Neural progenitor cell (in vitro differentiated cells): ENCODE data around the gene ADORA1. TPM values are rescaled to one million over a fixed set of nuclear protein-coding genes. Genes with fewer than 3 reads are reported as not detected.

Experiments used
- DNase-seq: peaks from one replicate; pipeline ENCODE4 v3.0.0-alpha.2; 2016; ENCODE audit warnings: low spot score
- H2AFZ ChIP-seq: fragments of 200-600 bp; sonication (generic); replicated peaks from 2 replicates; pipeline ENCODE4 v1.6.1; 2016; ENCODE audit warnings: antibody characterized with exemption
- H3F3A ChIP-seq: fragments of 200-600 bp; sonication (generic); 2 replicates; pipeline ENCODE4 v1.6.1; 2016; ENCODE audit warnings: antibody characterized with exemption, low read depth
- H3K27ac ChIP-seq: fragments of 200-600 bp; sonication (generic); 2 replicates; pipeline ENCODE4 v1.5.1; 2016; ENCODE audit warnings: mild to moderate bottlenecking
- H3K27me3 ChIP-seq: fragments of 200-600 bp; sonication (generic); 2 replicates; pipeline ENCODE4 v1.6.1; 2016; ENCODE audit warnings: mild to moderate bottlenecking, moderate library complexity
- H3K36me3 ChIP-seq: fragments of 200-600 bp; sonication (generic); 2 replicates; pipeline ENCODE4 v1.5.1; 2016
- H3K4me1 ChIP-seq: fragments of 200-600 bp; sonication (generic); 2 replicates; pipeline ENCODE4 v1.6.1; 2016; ENCODE audit warnings: mixed run types
- H3K4me2 ChIP-seq: fragments of 200-600 bp; sonication (generic); 2 replicates; pipeline ENCODE4 v1.6.1; 2016
- H3K4me3 ChIP-seq: fragments of 200-600 bp; sonication (generic); 2 replicates; pipeline ENCODE4 v1.5.1; 2016
- H3K79me2 ChIP-seq: fragments of 200-600 bp; sonication (generic); 2 replicates; pipeline ENCODE4 v1.6.1; 2016; ENCODE audit warnings: low read depth
- H3K9ac ChIP-seq: fragments of 200-600 bp; sonication (generic); 2 replicates; pipeline ENCODE4 v1.6.1; 2016
- H3K9me3 ChIP-seq: fragments of 200-600 bp; sonication (generic); 2 replicates; pipeline ENCODE4 v1.5.1; 2016; ENCODE audit warnings: low read depth
- H4K20me1 ChIP-seq: fragments of 200-600 bp; sonication (generic); 2 replicates; pipeline ENCODE4 v1.6.1; 2016; ENCODE audit warnings: low read depth
- H3K27ac Mint-ChIP-seq: 3 replicates; pipeline ENCODE4 v1.8.0; 2021; ENCODE audit warnings: mixed read lengths
- H3K27me3 Mint-ChIP-seq: 2 replicates; pipeline ENCODE4 v1.8.0; 2022; ENCODE audit warnings: low read depth, mild to moderate bottlenecking, inconsistent platforms, moderate library complexity, mixed read lengths; ENCODE audit not compliant: insufficient read depth
- H3K36me3 Mint-ChIP-seq: 3 replicates; pipeline ENCODE4 v1.8.0; 2021; ENCODE audit warnings: mixed read lengths
- H3K4me1 Mint-ChIP-seq: 3 replicates; pipeline ENCODE4 v1.8.0; 2021; ENCODE audit warnings: mixed read lengths
- H3K4me3 Mint-ChIP-seq: 3 replicates; pipeline ENCODE4 v1.8.0; 2021; ENCODE audit warnings: mild to moderate bottlenecking, moderate library complexity, mixed read lengths
- H3K9me3 Mint-ChIP-seq: 3 replicates; pipeline ENCODE4 v1.8.0; 2020; ENCODE audit warnings: mixed read lengths
- EZH2 ChIP-seq: fragments of 200-600 bp; sonication (generic); IDR thresholded peaks from 2 replicates; pipeline ENCODE4 v1.6.1; 2017; ENCODE audit warnings: antibody characterized with exemption, mild to moderate bottlenecking, moderate library complexity
- EZH2phosphoT487 ChIP-seq: fragments of 200-600 bp; sonication (generic); IDR thresholded peaks from 2 replicates; pipeline ENCODE4 v1.6.1; 2017; ENCODE audit warnings: antibody characterized with exemption
- total RNA-seq: library from RNA; depleted of rRNA; stranded (reverse); fragments of >200 nt; gene quantifications from 2 replicates; pipeline ENCODE4 v1.2.3, GENCODE V29; 2015; ENCODE audit warnings: low replicate concordance
- TF ChIP-seq, protein P1 (sequence below): fragments of 200-600 bp; sonication (generic); IDR thresholded peaks from 2 replicates; pipeline ENCODE4 v1.5.1; 2017; ENCODE audit warnings: antibody characterized with exemption, mild to moderate bottlenecking

Gene ADORA1
- total RNA-seq, 1 donor from 2014 or later = 1.1 TPM

DNA sequence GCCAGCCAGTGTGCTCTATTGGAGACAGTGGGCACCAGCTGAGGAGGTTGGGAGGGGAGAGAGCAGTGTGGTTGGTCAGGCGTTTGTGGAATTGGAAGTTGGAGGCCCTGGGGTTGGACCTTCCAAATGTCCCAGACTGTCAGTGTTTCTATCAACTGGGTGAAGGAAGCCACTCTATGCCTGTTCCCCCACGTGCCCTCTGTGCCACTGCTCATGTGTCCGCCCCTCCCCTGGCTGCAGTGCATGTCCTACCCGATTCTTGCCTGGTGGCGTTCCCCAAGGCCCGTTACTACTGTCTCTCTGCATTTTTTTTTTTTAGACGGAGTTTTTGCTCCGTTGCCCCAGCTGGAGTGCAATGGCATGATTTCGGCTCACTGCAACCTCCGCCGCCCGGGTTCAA is 21.1 kb downstream of the ADORA1 start:
- H3K27ac ChIP-seq = no peak overlapping the region
- no peak overlapping the region for H2AFZ ChIP-seq
- H3K79me2 ChIP-seq = no peaks in the 10 kb centered on the region
- peaks cover 26% of the 10 kb centered on the region for H3F3A ChIP-seq
- H3K27me3 Mint-ChIP-seq = peaks cover 6% of the 10 kb centered on the region
- H3K27me3 ChIP-seq = no peaks in the 10 kb centered on the region
- H3K4me1 ChIP-seq = peaks cover 48% of the 10 kb centered on the region
- H3K36me3 ChIP-seq = no peaks in the 10 kb centered on the region
- peak overlapping the region; percentile 25 for H3K27ac Mint-ChIP-seq
- peaks cover 2% of the 10 kb centered on the region for H3K36me3 Mint-ChIP-seq
- DNase-seq = no peak
- no peaks in the 10 kb centered on the region for H3K9me3 ChIP-seq
- H3K4me3 Mint-ChIP-seq = no peak overlapping the region
- no peaks in the 10 kb centered on the region for H4K20me1 ChIP-seq
- H3K9ac ChIP-seq = no peak overlapping the region
- H3K4me2 ChIP-seq = no peak overlapping the region
- H3K4me3 ChIP-seq = no peak overlapping the region
- peaks cover 84% of the 10 kb centered on the region for H3K4me1 Mint-ChIP-seq
- TF ChIP-seq EZH2 = no peak
- TF ChIP-seq, protein P1, sequence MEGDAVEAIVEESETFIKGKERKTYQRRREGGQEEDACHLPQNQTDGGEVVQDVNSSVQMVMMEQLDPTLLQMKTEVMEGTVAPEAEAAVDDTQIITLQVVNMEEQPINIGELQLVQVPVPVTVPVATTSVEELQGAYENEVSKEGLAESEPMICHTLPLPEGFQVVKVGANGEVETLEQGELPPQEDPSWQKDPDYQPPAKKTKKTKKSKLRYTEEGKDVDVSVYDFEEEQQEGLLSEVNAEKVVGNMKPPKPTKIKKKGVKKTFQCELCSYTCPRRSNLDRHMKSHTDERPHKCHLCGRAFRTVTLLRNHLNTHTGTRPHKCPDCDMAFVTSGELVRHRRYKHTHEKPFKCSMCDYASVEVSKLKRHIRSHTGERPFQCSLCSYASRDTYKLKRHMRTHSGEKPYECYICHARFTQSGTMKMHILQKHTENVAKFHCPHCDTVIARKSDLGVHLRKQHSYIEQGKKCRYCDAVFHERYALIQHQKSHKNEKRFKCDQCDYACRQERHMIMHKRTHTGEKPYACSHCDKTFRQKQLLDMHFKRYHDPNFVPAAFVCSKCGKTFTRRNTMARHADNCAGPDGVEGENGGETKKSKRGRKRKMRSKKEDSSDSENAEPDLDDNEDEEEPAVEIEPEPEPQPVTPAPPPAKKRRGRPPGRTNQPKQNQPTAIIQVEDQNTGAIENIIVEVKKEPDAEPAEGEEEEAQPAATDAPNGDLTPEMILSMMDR = no peak
- no peaks in the 10 kb centered on the region for H3K9me3 Mint-ChIP-seq

DNA sequence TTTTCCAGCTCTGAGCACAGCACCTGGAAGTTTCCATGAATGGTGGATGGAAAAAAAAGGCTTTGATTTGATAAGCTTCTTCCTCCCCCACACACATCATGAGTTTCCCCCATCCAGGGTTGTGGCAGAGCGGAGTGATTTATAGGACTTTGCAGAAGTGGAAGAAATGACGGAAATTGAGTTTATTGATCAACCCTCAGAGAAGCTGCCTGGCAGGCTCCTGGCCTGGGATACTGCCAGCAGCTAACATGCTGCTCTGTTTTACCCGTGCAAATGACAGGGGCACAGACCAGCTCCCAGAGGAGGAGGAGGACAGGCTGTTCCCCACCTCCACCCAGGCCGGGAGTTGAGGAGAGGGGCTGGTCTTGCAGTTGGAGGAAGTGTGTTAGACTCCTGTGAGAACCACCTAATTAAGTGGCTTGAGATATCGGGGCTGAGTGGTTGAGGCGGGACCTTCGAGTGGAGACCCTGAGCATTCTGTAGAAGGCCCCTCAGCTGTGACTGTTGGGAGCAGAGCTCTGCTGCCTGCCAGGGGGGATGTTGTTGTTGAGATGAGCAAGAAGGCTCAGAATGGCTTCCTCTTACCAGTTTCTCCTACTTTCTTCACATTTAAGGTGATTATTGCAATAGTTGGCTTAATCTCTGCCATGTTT is 21.8 kb downstream of the ADORA1 start:
- Mint-ChIP-seq H3K4me1 (peaks cover 86% of the 10 kb centered on the region), H3K27me3 (peaks cover 6% of the 10 kb centered on the region)
- DNase-seq = no peak

DNA sequence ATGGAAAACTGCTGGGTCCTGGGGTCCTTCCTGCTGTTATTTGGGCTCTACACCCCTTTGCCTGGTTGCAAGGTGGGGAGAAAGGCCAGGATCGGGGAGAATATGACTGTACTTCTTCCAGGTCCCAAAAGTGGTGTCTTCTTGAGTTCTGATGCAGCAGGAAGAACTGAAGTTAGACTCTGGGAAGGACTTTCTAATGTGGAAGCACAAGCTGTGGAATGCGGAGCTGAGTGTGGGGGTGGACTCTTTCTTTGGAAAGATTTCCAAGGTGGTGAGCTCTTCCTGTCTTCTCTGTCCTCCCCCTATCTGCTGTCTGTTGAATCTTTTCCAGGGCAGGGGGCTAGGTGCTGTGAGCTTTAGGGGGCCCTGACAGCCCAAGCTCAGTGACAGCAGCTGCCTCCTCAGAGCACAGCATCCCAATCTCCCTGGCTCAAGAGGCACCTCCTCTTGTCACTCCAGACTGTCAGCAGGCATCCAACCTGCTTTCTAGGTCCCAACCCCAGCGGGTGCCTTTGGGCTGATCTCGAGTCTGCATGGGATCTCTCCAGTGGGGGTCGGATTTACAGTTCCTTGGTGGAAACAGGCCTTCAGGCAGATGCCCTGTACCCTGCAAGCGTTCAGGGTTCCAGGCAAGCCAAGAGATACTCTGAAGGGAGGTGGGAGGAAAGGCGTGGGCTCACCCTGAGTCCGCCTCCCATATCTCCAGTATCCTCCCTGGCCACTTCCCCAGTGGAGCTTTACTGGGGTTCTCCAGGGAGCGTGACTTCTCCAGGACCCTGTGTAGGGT is 23.2 kb downstream of the ADORA1 start:
- peaks cover 2% of the 10 kb centered on the region for H3K36me3 Mint-ChIP-seq
- H3K27ac ChIP-seq = no peak overlapping the region
- no peak overlapping the region for H3K4me2 ChIP-seq
- H3F3A ChIP-seq = peaks cover 29% of the 10 kb centered on the region
- H3K4me3 Mint-ChIP-seq = no peak overlapping the region
- no peak overlapping the region for H2AFZ ChIP-seq
- no peaks in the 10 kb centered on the region for H3K79me2 ChIP-seq
- peaks cover 73% of the 10 kb centered on the region for H3K4me1 Mint-ChIP-seq
- H3K27ac Mint-ChIP-seq = no peak overlapping the region
- no peaks in the 10 kb centered on the region for H3K36me3 ChIP-seq
- no peaks in the 10 kb centered on the region for H3K9me3 ChIP-seq
- no peaks in the 10 kb centered on the region for H3K9me3 Mint-ChIP-seq
- TF ChIP-seq EZH2 = no peak
- TF ChIP-seq, protein P1 = no peak
- no peak for TF ChIP-seq EZH2phosphoT487
- peaks cover 63% of the 10 kb centered on the region for H3K4me1 ChIP-seq
- peaks cover 6% of the 10 kb centered on the region for H3K27me3 Mint-ChIP-seq
- no peak overlapping the region for H3K9ac ChIP-seq
- H3K4me3 ChIP-seq = no peak overlapping the region
- no peak for DNase-seq
- H4K20me1 ChIP-seq = no peaks in the 10 kb centered on the region
- no peaks in the 10 kb centered on the region for H3K27me3 ChIP-seq

More for the DNA sequence above, 21.8 kb downstream of the ADORA1 start:
- H3K9me3 Mint-ChIP-seq = no peaks in the 10 kb centered on the region
- H3K4me3 ChIP-seq = no peak overlapping the region
- no peaks in the 10 kb centered on the region for H4K20me1 ChIP-seq
- no peak overlapping the region for H3K9ac ChIP-seq
- H3K4me1 ChIP-seq = peaks cover 55% of the 10 kb centered on the region
- H3K79me2 ChIP-seq = no peaks in the 10 kb centered on the region
- peak overlapping the region; percentile 89 for H3K27ac Mint-ChIP-seq
- H3K27me3 ChIP-seq = no peaks in the 10 kb centered on the region
- H3K9me3 ChIP-seq = no peaks in the 10 kb centered on the region
- H3F3A ChIP-seq = peaks cover 29% of the 10 kb centered on the region
- TF ChIP-seq EZH2phosphoT487 (no peak), EZH2 (no peak)
- TF ChIP-seq, protein P1 = no peak
- H3K36me3 ChIP-seq = no peaks in the 10 kb centered on the region
- peaks cover 2% of the 10 kb centered on the region for H3K36me3 Mint-ChIP-seq
- H2AFZ ChIP-seq = no peak overlapping the region
- no peak overlapping the region for H3K4me2 ChIP-seq
- H3K4me3 Mint-ChIP-seq = peak overlapping the region; percentile 18
- H3K27ac ChIP-seq = no peak overlapping the region
